Hippocampal formation (tissue), 2 donors: ENCODE results near the gene OR4D11.
"Not testable (repeated sequence)": the region's sequence is repeated elsewhere in the genome, so short reads cannot be mapped to it uniquely, and the experiment has no call there.

ENCODE experiments used
- DNase-seq, 2 donors: peaks; one replicate each; lab custom pipeline; 2025; lab: John Stamatoyannopoulos, UW

Gene OR4D11

DNA sequence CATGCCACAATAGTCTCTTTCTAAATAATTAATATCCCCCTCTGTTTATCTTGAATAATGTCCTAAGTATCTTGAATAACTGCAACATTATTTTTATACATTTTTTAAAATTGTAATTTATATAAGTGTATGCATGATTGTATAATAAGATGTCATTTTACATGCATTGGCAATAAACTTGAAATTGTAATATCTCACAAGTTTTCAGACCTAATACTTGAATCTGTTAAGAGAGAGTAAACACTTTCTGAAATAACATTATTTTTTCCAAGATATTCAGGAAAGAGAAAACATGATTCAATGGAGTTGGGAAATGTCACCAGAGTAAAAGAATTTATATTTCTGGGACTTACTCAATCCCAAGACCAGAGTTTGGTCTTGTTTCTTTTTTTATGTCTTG is at the start of gene OR4D11:
TSS of gene OR4D11 (plus strand) at position 301 of the 400 bp plus-strand sequence. CDS start at position 301, 0 bp downstream.
- no peak for DNase-seq

- DNase-seq, result no peak
These were observed 46.7 kb upstream of the OR4D11 start, which contains the start of gene OR4D6 for GRCh38 chr11:59456661-59457060. OR4D6 (plus strand) TSS chr11:59456961; CDS start chr11:59456961, 0 bp downstream.

- no peak for DNase-seq
These were observed 43.5 kb upstream of the OR4D11 start for GRCh38 chr11:59459916-59460315.

GRCh38 chr11:59463190-59463641 is 40.2 kb upstream of the OR4D11 start:
- no peak for DNase-seq

GRCh38 chr11:59473015-59473414 is 30.4 kb upstream of the OR4D11 start, which contains the start of gene OR4D10:
OR4D10 (plus strand) TSS chr11:59473315; CDS start chr11:59477430, 4,115 bp downstream.
- DNase-seq, result no peak

- no peak for DNase-seq
These were observed 28.2 kb upstream of the OR4D11 start for GRCh38 chr11:59475176-59475575.

GRCh38 chr11:59479906-59480305 is 23.5 kb upstream of the OR4D11 start:
- DNase-seq, result no peak

DNA sequence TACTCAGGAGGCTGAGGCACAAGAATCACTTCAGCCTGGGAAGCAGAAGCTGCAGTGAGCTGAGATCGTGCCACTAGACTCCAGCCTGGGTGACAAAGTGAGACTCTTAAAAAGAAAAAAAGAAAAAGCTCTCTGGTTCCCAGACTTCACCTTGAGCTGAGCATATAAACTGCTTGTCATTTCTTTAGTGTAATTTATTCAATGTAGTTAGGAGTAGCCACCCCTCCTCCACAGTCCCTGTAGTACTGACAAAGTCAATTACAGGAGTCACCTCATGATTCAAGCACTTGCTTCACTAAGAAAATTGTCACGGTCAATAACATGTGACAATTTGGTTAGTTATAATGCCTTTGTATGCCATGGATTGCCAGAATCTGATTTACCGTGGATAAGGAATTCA is 23.0 kb upstream of the OR4D11 start:
- no peak for DNase-seq

DNA sequence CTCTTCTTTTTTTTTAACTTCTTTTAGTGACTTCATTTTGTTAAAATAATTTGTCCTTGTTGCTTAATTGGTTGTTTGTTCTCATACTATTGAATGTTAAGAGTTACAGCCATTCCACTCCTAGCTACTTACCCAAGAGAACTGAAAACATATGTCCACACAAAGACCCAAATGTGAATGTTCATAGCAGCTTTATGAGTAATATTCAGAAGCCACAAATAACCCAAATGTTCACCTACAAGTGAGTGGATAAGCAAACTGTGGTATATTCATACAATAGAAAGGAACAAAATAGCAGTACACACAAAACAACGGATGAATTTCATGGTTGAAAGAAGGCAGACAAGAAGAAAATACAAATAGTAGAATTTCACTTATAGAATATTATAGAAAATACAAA is 1.4 kb upstream of the OR4D11 start:
- no peak for DNase-seq

GRCh38 chr11:59510941-59511589 is 7.7 kb downstream of the OR4D11 start, which contains the start of gene OR4D9:
OR4D9 (plus strand) TSS chr11:59511539; CDS start chr11:59514913, 3,374 bp downstream.
- DNase-seq, result no peak

- no peak for DNase-seq
These were observed 8.3 kb downstream of the OR4D11 start for GRCh38 chr11:59511675-59512074.

DNA sequence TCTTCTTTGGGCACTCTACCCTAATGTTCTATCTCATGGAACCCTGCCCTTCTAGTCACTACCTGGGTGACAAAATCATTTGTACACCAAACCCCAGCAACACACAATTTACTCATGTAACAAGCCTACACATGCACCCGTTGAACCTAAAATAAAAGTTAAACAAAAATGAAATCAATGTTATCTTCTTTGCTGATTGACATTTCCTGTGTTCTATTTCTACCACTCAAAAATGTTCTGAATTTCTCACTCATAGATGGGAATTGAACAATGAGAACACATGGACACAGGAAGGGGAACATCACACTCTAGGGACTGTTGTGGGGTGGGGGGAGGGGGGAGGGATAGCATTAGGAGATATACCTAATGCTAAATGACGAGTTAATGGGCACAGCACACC is 16.8 kb downstream of the OR4D11 start:
- DNase-seq, result not testable (repeated sequence)

DNA sequence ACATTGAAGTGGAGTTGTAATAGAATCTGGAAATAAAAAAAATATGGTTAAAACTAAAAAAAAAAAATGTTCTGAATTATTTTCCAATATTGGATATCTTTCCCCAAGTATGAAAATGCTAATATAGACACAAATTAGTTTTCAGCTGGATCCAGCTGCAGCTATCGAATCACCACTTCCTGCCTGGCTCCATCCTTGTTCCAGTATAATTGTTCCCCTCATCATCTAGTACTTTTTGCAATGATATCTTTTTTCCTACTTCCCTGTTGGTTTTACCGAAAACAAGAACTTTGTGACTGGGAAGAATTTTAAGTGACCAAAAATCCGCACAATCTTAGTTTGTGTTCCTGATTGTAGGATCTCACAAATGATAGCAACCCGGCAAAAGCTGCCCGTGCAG is 17.4 kb downstream of the OR4D11 start:
- no peak for DNase-seq

GRCh38 chr11:59523541-59523940 is 20.2 kb downstream of the OR4D11 start:
- DNase-seq, result no peak

DNA sequence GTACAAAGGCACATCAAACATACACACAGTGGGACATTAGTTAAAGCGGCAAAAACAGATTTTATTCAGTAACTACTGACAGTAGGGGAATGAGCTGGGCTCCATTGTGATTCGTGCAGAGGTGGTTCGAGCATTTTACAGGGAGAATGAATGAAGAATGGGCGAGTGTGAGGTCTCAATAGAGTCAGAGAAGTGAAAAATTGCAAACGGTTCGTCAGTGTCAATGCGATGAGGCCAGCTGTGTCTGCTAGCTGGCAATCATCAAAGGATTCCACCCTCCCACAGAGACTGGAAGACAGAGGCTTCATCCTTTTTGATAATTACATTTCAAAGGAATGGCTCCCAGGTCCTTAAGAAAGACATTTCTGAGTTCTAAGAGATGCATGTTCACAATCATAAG is 25.3 kb downstream of the OR4D11 start:
- no peak for DNase-seq

DNA sequence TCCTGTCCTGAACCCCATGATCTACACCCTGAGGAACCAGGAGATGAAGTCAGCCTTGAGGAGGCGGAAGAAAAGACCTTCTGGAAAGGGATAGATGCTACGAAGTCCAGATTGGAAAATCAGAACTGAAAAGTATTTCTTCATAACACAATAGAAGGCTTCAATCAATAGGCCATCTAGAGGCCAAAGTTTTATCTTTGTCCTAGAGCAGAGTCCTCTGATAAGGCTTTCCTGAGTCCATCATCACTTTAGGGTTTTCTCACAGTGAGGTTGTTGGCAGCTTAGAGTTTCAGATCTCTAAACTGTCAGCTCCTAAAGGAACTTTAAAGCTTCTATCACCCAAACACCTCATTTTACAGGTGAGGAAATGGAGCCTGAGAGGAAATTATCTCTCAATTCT is 29.2 kb downstream of the OR4D11 start:
- no peak for DNase-seq

DNA sequence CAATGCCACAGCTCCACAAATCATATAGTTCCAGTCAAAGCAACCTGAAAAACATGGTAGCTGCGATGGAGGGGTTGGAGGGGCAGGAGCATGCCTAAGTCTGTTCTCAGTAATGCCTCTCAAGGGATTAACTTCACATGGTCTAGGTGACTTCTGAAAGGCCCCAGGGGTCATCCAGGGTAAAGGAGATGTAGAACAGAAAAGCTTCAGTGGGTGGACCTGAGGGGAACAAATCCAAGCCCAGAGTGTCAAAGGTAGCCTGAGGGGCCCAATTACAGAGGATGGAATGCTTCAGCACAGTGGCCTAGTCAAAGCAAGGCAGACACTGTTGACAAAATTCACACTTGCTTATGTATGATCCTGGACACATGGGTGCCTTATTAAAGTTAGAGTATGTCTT is 31.3 kb downstream of the OR4D11 start:
- DNase-seq, result no peak

DNA sequence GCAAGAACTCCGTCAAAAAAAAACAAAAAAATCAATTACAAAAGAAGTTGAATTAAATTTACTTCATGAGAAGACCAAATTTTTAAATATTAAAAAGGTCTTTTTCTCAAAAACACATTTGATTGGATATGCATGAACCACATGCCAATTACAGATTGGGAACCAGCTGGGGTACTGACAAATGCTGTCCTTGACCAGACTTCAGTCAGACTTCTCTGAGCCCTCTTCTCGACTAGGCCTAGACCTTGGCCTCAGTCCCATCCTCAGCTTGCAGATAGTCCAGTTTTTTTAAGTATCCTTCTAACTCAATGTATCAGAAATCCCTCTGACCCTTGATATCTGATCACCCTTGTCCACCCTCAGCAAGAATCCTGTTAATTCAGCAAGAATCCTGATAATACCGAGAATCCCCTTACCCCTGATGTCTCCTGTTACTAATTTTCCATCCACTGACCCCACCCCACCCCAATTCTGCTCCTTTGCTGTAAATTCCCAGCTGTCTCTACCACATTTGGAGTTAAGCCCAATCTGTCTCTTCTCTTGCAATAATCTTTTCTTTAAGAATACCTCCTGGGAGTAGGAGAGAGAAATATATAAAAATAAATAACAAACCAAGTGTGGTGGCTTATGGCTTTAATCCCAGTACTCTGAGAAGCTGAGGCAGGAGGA is 38.9 kb downstream of the OR4D11 start:
- DNase-seq, result no peak

DNA sequence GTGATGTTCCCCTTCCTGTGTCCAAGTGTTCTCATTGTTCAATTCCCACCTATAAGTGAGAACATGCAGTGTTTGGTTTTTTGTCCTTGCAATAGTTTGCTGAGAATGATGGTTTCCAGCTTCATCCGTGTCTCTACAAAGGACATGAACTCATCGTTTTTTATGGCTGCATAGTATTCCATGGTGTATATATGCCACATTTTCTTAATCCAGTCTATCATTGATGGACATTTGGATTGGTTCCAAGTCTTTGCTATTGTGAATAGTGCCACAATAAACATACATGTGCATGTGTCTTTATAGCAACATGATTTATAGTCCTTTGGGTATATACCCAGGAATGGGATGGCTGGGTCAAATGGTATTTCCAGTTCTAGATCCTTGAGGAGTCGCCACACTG is 40.3 kb downstream of the OR4D11 start:
- not testable (repeated sequence) for DNase-seq

DNA sequence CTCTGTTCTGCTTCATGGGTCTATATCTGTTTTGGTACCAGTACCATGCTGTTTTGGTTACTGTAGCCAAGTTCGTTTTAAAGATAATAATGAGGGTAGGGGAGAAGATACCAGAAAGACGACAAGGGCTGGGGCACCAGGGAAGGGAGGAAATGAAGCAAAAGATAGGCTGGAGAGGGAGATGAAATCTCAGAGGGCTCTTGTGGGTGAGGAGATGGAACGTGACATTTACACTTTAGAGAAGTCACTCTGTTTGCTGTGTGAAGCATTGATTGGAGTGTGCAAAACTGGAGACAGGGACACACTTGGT is 41.4 kb downstream of the OR4D11 start:
- no peak for DNase-seq

- no peak for DNase-seq
These were observed 42.0 kb downstream of the OR4D11 start for GRCh38 chr11:59545179-59546020.

DNA sequence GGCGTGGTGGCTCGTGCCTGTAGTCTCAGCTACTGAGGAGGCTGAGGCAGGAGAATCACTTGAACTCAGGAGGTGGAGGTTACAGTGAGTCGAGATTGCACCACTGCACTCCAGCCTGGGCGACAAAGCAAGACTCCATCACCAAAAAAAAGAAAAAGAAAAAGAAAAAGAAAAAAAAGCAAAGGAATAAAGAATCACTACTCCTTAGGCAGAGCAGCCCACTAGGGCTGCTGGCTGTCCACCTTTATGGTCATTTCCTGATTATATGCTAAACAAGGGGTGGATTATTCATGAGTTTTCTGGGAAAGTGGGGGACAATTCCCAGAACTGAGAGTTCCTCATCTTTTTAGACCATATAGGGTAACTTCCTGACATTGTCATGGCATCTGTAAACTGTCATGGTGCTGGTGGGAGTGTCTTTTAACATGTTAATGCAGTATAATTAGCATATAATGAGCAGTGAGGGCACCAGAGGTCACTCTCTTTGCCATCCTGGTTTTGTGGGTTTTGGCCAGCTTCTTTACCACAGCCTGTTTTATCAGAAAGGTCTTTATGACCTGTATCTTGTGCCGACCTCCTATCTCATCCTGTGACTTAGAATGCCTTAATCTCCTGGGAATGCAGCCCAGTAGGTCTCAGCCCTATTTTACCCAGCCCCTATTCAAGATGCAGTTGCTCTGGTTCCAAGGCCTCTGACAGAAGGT is 44.4 kb downstream of the OR4D11 start:
- DNase-seq, result not testable (repeated sequence)
